ENCODE results near the gene MORF4L2. TPM values are rescaled to one million over a fixed set of nuclear protein-coding genes. Genes with fewer than 3 reads are reported as not detected.

Gene MORF4L2
- total and polyA plus RNA-seq, 9 of the 15 experiments (the other 6 are each of a cell fraction or from before 2014, with no cell fraction given) = 324 to 781 (median 420) TPM

- TF ChIP-seq FOXM1 (IDR thresholded peaks at IDR 0.05; ENCODE audit: low read depth) = peak; percentile 79; the same call in 1 of the 2 replicates
- no peak for TF ChIP-seq FOXM1 (CRISPR knock-in tag; IDR thresholded peaks at IDR 0.05; ENCODE audit: low read depth)
- peak; percentile 92 for TF ChIP-seq NEUROD1 (IDR thresholded peaks at IDR 0.05; ENCODE audit: borderline replicate concordance, low read depth, low read length, partially characterized antibody)
- TF ChIP-seq FOS (IDR thresholded peaks at IDR 0.05; ENCODE audit: extremely low read depth, insufficient read length) = peak; percentile 96
- TF ChIP-seq ZZZ3 (IDR thresholded peaks at IDR 0.05) = no peak
- TF ChIP-seq, protein P1, sequence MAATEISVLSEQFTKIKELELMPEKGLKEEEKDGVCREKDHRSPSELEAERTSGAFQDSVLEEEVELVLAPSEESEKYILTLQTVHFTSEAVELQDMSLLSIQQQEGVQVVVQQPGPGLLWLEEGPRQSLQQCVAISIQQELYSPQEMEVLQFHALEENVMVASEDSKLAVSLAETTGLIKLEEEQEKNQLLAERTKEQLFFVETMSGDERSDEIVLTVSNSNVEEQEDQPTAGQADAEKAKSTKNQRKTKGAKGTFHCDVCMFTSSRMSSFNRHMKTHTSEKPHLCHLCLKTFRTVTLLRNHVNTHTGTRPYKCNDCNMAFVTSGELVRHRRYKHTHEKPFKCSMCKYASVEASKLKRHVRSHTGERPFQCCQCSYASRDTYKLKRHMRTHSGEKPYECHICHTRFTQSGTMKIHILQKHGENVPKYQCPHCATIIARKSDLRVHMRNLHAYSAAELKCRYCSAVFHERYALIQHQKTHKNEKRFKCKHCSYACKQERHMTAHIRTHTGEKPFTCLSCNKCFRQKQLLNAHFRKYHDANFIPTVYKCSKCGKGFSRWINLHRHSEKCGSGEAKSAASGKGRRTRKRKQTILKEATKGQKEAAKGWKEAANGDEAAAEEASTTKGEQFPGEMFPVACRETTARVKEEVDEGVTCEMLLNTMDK (IDR thresholded peaks at IDR 0.05; ENCODE audit: borderline replicate concordance, insufficient read depth, low read depth, low read length, poor library complexity, severe bottlenecking) = no peak
- peak; percentile 93 for TF ChIP-seq PKNOX1 (IDR thresholded peaks at IDR 0.05)
- TF ChIP-seq E2F6 (IDR thresholded peaks at IDR 0.05; ENCODE audit: borderline replicate concordance in 1 of 2, extremely low read depth in 1 of 2, insufficient read depth in 1 of 2, insufficient read length in 1 of 2, low read depth in 1 of 2, low read length in 1 of 2, poor library complexity in 1 of 2, severe bottlenecking in 1 of 2) = no peak
- TF ChIP-seq CHD1 (IDR thresholded peaks at IDR 0.05; ENCODE audit: low read length) = peak; percentile 90
- TF ChIP-seq RBM17 (IDR thresholded peaks at IDR 0.05; ENCODE audit: borderline replicate concordance, low read depth, low read length) = no peak
- no peak for TF ChIP-seq ZBTB9 (CRISPR knock-in tag; IDR thresholded peaks at IDR 0.05)
- no peak for TF ChIP-seq LEF1 (IDR thresholded peaks at IDR 0.05)
- peak; percentile 30; the same call in 1 of the 2 replicates for TF ChIP-seq GTF2F1 (IDR thresholded peaks at IDR 0.05; ENCODE audit: low read depth, low read length)
- no peak for TF ChIP-seq PHB (CRISPR knock-in tag; IDR thresholded peaks at IDR 0.05)
- peak; percentile 66 for TF ChIP-seq USF2 (CRISPR knock-in tag; IDR thresholded peaks at IDR 0.05)
- TF ChIP-seq HNRNPK (IDR thresholded peaks at IDR 0.05; ENCODE audit: low read depth, low read length, poor library complexity, severe bottlenecking) = no peak
- no peak for TF ChIP-seq CBX8 (IDR thresholded peaks at IDR 0.05; ENCODE audit: borderline replicate concordance, extremely low read depth, low read depth, low read length, poor library complexity, severe bottlenecking)
- peak; percentile 56 for TF ChIP-seq SP2 (IDR thresholded peaks at IDR 0.05; ENCODE audit: extremely low read depth, low read depth, low read length, poor library complexity, severe bottlenecking)
- peak; percentile 80 for TF ChIP-seq KDM5B (IDR thresholded peaks at IDR 0.05; ENCODE audit: insufficient replicate concordance, low read depth, low read length)
These were observed at the start of gene MORF4L2 (continued) for GRCh38 chrX:103686199-103687072.

Measured in K562 (cell line).